NCI-H1417 treated with DMSO at 0.1 percent for 48 hours (cell line): ENCODE measurements around the gene SUPT5H.
A peak's percentile ranks its signal among the peaks of the same experiment; 100 is the strongest.

ENCODE experiments used
- DNase-seq: peaks from one replicate; lab custom pipeline; 2025; lab: John Stamatoyannopoulos, UW

SUPT5H gene

GRCh38 chr19:39445196-39446111 lies at the start of gene SUPT5H:
Gene SUPT5H, plus strand, starts transcription at chr19:39445582. Its CDS starts 309 bp downstream, at chr19:39445891.
- peak; percentile 57 for DNase-seq

GRCh38 chr19:39397360-39398296 lies 47.8 kb upstream of the SUPT5H start:
- no peak for DNase-seq

DNA sequence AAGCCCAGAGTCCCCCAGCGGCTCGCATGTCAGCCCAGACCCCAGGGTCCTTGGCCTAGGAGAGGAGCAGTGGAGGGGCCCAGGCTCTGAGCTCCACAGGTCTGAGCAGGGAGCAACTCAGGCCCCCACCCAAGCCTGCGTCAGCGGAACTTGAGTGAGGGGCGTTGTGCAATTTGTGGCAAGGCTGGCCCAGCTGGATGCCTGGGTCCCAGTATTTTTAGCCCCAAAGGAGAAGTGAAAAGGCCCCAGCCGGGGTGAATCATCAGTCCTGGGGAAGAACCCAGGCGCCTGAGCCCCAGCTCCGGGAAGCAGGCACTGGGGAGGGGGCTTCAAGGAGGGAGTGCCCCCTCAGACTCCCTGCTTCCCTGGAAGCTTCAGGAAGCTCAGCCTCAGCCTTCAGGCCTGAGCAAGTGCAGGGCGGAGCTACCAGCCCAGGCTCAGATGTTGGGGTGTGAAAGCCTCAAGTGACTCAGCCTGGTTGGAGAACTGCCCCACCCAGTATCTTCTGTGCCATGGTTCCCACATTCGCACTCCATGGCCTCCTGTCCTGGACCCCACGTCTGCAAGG lies 47.0 kb upstream of the SUPT5H start:
- no peak for DNase-seq

GRCh38 chr19:39399668-39400050 lies 45.7 kb upstream of the SUPT5H start:
- no peak for DNase-seq

DNA sequence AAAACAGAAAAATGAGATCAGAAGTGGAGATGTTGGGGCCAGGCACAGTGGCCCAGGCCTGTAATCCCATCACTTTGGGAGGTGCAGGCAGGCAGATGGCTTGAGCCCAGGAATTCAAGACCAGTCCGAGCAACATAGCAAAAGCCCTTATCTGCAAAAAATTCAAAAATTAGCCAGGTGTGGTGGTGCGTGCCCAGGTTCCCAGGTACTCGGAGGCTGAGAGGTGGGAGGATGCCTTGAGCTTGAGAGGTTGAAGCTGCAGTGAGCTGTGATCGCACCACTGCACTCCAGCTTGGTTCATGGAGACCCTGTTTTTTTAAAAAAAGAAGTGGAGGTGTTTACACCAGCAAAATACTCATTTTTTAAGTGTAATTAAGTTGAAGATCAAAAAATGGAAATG lies 45.3 kb upstream of the SUPT5H start:
- no peak for DNase-seq

GRCh38 chr19:39401070-39401548 lies 44.3 kb upstream of the SUPT5H start:
- DNase-seq = no peak

DNA sequence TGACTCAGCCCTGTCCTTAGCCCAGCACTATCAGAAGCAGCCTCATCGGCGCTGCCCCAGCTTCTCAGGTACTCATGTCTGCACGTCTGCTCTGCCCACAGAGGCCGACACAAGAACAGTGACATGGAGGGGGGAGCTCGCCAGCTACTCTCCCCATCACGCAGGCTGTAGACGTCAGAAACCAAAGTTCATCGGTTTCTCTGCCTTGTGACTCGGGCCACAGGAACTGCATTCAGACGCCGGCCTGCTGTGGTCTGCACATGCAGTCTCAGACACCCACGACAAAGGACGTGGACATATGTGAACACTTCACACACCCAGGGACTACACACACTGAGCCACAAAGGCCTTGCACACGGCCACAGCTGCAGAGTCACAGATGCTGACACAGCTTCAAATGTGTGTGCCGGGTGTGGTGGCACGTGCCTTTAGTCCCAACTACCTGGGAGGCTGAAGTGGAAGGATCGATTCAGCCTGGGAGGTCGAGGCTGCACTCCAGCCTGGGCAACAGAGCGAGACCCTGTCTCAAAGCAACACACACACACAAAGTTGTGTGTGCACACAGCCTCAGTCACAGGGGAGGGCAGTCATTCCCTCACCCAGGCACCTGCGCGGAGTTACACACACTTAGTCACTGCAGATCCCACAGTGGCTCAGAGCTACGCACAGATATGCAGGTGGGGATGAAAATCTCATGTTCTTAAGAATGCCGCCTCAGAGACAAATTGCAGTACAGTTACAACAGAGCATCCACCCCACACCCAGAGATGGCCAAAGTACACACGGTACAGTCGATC lies 43.6 kb upstream of the SUPT5H start:
- DNase-seq = no peak

DNA sequence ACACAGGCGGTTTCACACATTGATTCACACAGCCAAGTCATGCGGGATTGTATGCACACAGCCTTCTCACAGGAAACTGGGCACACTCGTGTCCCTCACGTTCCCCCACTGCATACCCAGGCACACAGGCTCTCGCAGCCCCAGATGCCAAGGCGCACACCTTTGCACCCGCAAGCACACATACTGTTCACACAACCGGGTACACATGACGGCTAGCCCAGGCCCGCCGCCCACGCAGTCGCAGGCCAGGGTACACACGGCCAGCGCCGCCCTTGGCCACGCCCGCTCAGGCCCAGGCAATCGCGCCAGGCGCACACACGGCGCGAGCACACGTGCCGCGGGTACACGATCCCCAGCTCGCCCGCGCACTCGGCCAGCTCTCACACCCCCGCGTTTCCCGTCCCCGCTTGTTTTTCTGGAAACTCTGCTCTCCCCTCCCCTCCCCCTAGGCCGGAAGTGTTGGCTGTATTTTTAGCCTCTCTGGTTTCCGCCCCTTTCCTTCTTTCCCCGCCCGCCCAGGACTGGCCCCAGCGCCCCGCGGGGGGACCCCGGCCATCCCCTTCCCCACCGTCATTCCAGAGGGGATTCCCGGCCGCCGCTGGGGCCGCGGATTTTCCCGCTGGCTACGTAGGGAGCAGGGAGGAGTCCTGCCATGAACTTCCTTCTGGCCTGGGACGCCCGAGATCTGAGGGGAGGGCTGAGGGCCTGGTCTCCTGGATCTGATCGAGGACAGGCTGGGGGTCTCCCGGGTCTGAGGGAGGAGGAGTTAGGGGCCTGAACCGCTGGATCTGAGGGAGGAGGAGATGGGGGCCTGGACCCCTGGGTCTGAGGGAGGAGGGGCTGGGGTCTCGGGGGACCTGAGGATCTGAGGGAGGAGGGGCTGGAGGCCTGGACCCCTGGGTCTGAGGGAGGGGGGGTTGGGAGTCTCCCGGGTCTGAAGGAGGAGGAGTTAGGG lies 42.8 kb upstream of the SUPT5H start:
- no peak for DNase-seq

DNA sequence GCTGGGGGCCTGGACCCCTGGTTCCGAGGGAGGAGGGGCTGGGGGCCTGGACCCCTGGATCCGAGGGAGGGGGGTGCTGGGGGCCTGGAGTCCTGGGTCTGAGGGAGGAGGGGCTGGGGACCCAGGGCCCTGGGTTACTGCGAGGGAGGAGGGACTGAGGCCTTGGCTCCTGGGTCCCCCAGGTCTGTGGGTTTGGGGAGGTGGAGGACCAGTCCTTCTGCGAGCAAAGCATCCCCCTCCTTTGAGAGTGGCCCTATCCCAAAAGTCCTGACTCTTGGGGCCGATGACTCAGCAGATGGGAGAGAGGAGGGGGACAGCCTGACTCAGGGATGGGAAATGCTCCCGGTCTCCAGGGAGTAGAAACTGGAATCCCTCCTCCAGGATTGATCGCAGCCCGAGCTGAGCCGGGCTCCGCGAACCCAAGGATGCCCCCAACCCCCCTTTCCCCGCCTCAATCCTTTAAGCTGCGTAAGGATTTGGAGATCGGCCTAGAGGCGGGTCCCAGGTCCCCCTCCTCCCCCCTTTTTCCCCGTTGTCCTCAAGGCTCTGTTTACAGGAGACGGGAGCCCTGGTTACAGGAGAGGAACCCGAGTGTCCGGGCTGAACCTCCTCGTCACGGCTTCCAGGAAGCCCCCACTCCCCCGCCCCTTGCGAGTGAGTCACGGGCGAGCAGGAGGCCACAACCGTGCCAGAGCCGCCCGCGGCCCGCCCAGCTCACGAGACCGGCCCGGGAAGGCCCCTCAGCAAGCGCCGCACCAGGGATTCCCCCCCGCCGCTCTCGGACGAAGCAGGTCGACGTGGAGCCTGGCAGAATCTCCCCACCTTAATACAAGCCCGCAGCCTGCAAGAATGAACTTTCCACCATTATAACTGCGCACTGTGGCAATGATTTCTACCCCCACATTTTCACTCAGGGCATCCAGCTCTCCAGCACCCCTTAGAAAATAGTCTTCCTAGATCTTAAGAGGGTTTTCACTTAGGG lies 41.8 kb upstream of the SUPT5H start:
- DNase-seq = no peak

GRCh38 chr19:39405261-39405957 lies 40.0 kb upstream of the SUPT5H start:
- no peak for DNase-seq

DNA sequence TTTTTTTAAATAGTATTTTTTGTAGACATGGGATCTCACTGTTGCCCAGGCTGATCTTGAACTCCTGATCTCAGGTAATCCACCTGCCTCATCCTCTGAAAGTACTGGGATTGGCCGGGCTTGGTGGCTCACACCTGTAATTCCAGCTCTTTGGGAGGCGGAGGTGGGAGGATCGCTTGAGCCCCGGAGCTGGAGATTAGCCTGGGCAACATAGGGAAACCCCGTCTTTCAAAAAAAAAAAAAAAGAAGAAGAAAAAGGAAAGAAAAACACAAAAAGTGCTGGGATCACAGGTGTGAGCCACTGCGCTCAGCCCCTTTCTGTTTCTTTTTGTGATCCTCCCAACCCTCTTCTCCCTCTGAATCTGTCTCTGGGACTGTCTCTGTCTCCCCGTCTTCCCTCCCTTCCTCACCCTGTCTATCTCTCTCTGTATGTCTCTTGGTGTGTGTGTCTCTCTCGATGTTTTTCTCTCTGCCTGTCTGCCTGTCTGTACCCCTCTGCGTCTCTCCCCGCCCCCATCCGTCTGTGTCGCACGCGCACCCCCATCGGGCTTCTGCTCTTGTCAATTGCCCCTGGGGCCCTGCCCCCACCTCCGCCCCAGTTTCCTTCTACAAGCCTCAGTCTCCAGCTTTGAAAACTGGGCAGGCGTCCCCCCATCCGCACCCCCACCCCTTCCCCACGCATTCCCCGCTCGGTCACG lies 39.3 kb upstream of the SUPT5H start:
- no peak for DNase-seq

- DNase-seq = no peak
Measured at GRCh38 chr19:39406656-39407409, 38.5 kb upstream of the SUPT5H start, which contains the start of gene ZFP36. Gene ZFP36, plus strand, starts transcription at chr19:39406847. Its CDS starts 58 bp downstream, at chr19:39406905.

- no peak for DNase-seq
Measured at GRCh38 chr19:39407410-39407659, 38.0 kb upstream of the SUPT5H start.

- no peak for DNase-seq
Measured at GRCh38 chr19:39407660-39408391, 37.6 kb upstream of the SUPT5H start.

DNA sequence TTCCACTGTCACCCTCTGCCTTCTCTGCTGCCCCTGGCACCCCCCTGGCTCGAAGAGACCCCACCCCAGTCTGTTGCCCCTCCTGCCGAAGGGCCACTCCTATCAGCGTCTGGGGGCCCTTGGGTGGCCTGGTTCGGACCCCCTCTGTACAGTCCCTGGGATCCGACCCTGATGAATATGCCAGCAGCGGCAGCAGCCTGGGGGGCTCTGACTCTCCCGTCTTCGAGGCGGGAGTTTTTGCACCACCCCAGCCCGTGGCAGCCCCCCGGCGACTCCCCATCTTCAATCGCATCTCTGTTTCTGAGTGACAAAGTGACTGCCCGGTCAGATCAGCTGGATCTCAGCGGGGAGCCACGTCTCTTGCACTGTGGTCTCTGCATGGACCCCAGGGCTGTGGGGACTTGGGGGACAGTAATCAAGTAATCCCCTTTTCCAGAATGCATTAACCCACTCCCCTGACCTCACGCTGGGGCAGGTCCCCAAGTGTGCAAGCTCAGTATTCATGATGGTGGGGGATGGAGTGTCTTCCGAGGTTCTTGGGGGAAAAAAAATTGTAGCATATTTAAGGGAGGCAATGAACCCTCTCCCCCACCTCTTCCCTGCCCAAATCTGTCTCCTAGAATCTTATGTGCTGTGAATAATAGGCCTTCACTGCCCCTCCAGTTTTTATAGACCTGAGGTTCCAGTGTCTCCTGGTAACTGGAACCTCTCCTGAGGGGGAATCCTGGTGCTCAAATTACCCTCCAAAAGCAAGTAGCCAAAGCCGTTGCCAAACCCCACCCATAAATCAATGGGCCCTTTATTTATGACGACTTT lies 36.8 kb upstream of the SUPT5H start:
- DNase-seq = no peak
